AG08395 (cell line): ENCODE measurements around the gene DSEL.

Experiments used
- DNase-seq: peaks from one replicate; pipeline ENCODE4 v3.0.0; 2012; ENCODE audit warnings: mixed read lengths, low spot score

DSEL gene

DNA sequence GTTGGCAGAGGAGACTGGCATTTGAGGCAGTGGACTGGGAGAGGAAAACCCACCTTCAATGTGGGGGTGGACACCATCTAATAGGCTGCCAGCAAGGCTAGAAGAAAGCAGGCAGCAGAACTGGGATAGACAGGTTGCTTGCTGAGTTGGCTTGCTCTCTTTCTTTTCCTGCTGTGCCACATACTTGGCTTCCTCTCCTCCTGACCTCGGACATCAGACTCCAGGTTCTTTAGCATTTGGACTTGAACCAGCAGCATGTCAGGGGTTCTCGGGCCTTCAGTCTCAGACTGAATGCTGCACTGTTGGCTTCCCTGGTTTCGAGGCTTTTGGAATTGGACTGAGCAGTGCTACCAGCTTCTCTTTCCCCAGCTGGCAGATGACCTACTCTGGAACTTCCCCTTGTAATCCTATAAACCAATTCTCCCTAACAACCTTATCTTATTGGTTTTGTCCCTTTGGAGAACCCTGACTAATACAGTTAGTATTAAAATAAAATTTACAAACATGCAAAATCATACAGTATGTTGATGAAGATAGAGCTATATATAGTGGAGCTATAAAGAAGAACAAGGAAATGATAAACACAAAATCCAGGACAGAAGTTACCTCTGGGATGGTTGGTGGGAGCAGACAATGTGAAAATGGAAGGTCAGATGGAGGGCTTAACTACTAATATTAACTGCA lies 15.9 kb downstream of the DSEL start:
- no peak for DNase-seq

- no peak for DNase-seq
Observed at GRCh38 chr18:67496469-67496868, 20.1 kb downstream of the DSEL start.

DNA sequence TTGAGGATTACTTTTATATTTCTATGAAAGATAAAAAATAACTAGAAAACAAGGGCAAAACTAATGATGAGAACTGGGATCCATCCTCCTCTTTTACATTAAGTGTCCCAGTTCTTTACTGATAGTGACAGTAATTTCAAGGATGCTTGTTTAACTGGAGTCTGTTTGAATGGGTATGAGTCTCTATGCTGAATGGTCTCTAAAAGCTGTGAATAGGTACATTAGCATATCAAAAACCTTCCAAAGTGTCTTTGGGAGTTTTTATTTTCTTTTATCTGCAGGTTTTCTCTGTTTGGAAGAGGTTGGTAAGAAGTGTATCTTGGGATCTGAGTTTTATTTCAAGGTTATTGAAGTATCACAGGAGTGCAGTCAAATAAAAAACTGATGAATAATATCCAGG lies 30.0 kb downstream of the DSEL start:
- no peak for DNase-seq

- DNase-seq, result no peak
Observed at GRCh38 chr18:67485655-67486054, 30.9 kb downstream of the DSEL start.

GRCh38 chr18:67484458-67484857 lies 32.1 kb downstream of the DSEL start:
- no peak for DNase-seq

GRCh38 chr18:67483952-67484351 lies 32.6 kb downstream of the DSEL start:
- DNase-seq, result no peak

GRCh38 chr18:67483237-67483636 lies 33.3 kb downstream of the DSEL start:
- no peak for DNase-seq

DNA sequence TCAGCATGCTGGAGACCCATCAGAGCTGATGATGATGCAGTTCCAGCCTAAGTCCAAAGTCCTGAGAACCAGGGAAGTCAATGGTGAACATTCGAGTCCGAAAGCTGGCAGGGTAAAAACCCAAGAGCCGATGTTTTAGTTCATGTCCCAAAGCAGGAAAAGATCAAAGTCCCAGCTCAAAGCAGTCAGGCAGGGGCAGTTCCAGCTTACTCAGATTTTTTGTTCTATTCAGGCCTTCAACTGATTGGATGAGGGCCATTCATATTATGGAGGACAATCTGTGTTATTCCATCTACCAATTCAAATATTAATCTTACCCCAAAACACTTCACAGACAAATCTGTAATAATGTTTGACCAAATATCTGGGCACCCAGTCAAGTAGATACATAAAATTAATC lies 38.3 kb downstream of the DSEL start:
- no peak for DNase-seq

- DNase-seq, result no peak
Observed at GRCh38 chr18:67477522-67477921, 39.0 kb downstream of the DSEL start.

- DNase-seq, result no peak
Observed at GRCh38 chr18:67476585-67476984, 39.9 kb downstream of the DSEL start.

GRCh38 chr18:67475673-67476072 lies 40.8 kb downstream of the DSEL start:
- DNase-seq, result peak; percentile 20

DNA sequence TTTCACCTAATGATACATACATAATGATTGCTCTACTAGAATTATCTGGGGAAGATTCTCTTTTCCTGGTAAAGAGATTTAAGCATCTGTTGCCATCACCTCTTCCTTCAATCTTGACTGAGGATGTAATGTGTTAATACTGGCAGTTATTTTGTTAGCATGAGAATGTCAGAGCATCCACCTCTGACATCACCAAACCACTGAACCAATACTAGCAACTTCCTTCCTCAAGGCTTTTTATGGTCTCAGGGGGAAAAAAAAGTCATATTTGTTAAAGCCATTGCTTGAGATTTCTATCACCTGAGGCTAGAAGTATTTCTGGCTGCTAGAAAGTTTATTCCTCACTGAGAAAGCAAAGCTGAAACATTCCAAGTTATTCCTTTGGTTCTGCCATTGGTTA lies 48.5 kb downstream of the DSEL start:
- DNase-seq, result no peak

DNA sequence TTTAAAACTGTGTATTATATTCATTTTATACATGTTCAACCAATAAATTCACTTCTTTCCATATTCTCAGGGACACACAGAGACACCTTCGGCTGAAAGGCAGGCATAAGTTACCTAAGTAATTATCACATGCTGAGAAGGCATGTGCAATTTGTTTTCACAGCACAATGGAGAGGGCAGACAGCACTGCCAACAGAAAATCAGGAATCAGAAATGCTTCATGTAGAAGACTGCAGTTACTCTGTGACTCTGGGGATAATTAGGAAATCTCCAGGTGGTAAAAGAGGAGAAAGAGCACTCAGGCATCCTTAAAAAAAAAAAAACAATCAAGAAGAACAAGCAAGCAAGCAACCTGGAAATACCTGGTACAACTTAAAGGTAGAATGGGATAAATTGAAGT lies 49.3 kb downstream of the DSEL start:
- DNase-seq, result no peak

GRCh38 chr18:67464499-67464898 lies 52.0 kb downstream of the DSEL start:
- no peak for DNase-seq

- DNase-seq, result no peak
Observed at GRCh38 chr18:67463829-67464228, 52.7 kb downstream of the DSEL start.

GRCh38 chr18:67456711-67457110 lies 59.8 kb downstream of the DSEL start:
- no peak for DNase-seq
